GM23338 (cell line): ENCODE results near the gene NT5C1A. TPM values are rescaled to one million over a fixed set of nuclear protein-coding genes. Genes with fewer than 3 reads are reported as not detected.

ENCODE experiments used
- ATAC-seq: fragments of 200-7000 bp; cut with Tn5 transposase; 3 replicates; pipeline ENCODE4 v1.9.1; 2020
- DNase-seq: peaks from one replicate; pipeline ENCODE4 v3.0.0-alpha.2; 2015; ENCODE audit warnings: low spot score
- H2AFZ ChIP-seq: fragments of 200-600 bp; sonication (generic); 2 replicates; pipeline ENCODE4 v1.8.0; 2016; ENCODE audit warnings: antibody characterized with exemption, mild to moderate bottlenecking, moderate library complexity
- H3F3A ChIP-seq: fragments of 200-600 bp; sonication (generic); replicated peaks from 2 replicates; pipeline ENCODE4 v1.8.0; 2017; ENCODE audit warnings: antibody characterized with exemption, mixed run types, low read depth
- H3K27ac ChIP-seq: fragments of 200-600 bp; sonication (generic); 2 replicates; pipeline ENCODE4 v1.6.1; 2016; ENCODE audit warnings: low read depth
- H3K27me3 ChIP-seq: fragments of 200-600 bp; sonication (generic); 2 replicates; pipeline ENCODE4 v1.8.0; 2016; ENCODE audit warnings: mild to moderate bottlenecking, mixed run types, moderate library complexity; ENCODE audit not compliant: insufficient read depth
- H3K36me3 ChIP-seq: fragments of 200-600 bp; sonication (generic); 2 replicates; pipeline ENCODE4 v1.8.0; 2016; ENCODE audit warnings: mild to moderate bottlenecking; ENCODE audit not compliant: insufficient read depth
- H3K4me1 ChIP-seq: fragments of 200-600 bp; sonication (generic); 2 replicates; pipeline ENCODE4 v1.8.0; 2016; ENCODE audit warnings: mild to moderate bottlenecking, moderate library complexity; ENCODE audit not compliant: insufficient read depth
- H3K4me2 ChIP-seq: fragments of 200-600 bp; sonication (generic); 2 replicates; pipeline ENCODE4 v1.7.1; 2017; ENCODE audit warnings: mixed run types
- H3K4me3 ChIP-seq: fragments of 200-600 bp; sonication (generic); 2 replicates; pipeline ENCODE4 v1.6.1; 2016; ENCODE audit warnings: mixed run types
- H3K79me2 ChIP-seq: fragments of 200-600 bp; sonication (generic); replicated peaks from 2 replicates; pipeline ENCODE4 v1.8.0; 2017; ENCODE audit warnings: mild to moderate bottlenecking; ENCODE audit not compliant: insufficient read depth
- H3K9me2 ChIP-seq: fragments of 200-600 bp; sonication (generic); 2 replicates; pipeline ENCODE4 v1.8.0; 2017; ENCODE audit not compliant: insufficient read depth
- H4K20me1 ChIP-seq: fragments of 200-600 bp; sonication (generic); replicated peaks from 2 replicates; pipeline ENCODE4 v1.8.0; 2017; ENCODE audit warnings: mild to moderate bottlenecking; ENCODE audit not compliant: insufficient read depth
- H3K27ac Mint-ChIP-seq: 2 replicates; pipeline ENCODE4 v1.8.0; 2020; ENCODE audit warnings: inconsistent platforms, mild to moderate bottlenecking, moderate library complexity, mixed read lengths
- H3K27me3 Mint-ChIP-seq: 3 replicates; pipeline ENCODE4 v1.8.0; 2022; ENCODE audit warnings: low read depth, mild to moderate bottlenecking, moderate library complexity, mixed read lengths, inconsistent platforms; ENCODE audit not compliant: insufficient read depth, poor library complexity
- H3K36me3 Mint-ChIP-seq: 3 replicates; pipeline ENCODE4 v1.8.0; 2021; ENCODE audit warnings: low read depth, mild to moderate bottlenecking, inconsistent platforms, moderate library complexity, mixed read lengths
- H3K4me1 Mint-ChIP-seq: 3 replicates; pipeline ENCODE4 v1.8.0; 2020; ENCODE audit warnings: mild to moderate bottlenecking, inconsistent platforms, mixed read lengths
- H3K4me3 Mint-ChIP-seq: 3 replicates; pipeline ENCODE4 v1.8.0; 2021; ENCODE audit warnings: moderate library complexity, mild to moderate bottlenecking, inconsistent platforms, mixed read lengths
- H3K9me3 Mint-ChIP-seq: 3 replicates; pipeline ENCODE4 v1.8.0; 2020; ENCODE audit warnings: moderate library complexity, mild to moderate bottlenecking, inconsistent platforms, mixed read lengths
- CREB1 ChIP-seq: fragments of 250-450 bp; sonication (Bioruptor Pico); IDR thresholded peaks from 2 replicates; pipeline ENCODE4 v1.5.0; 2020; ENCODE audit warnings: low read depth, mild to moderate bottlenecking, moderate library complexity
- EZH2 ChIP-seq: fragments of 200-600 bp; sonication (generic); IDR thresholded peaks from one replicate; pipeline ENCODE4 v1.8.0; 2017; ENCODE audit warnings: antibody characterized with exemption, mild to moderate bottlenecking, low read depth; ENCODE audit not compliant: unreplicated experiment
- EZH2phosphoT487 ChIP-seq: fragments of 200-600 bp; sonication (generic); IDR thresholded peaks from one replicate; pipeline ENCODE4 v1.8.1; 2018; ENCODE audit warnings: antibody characterized with exemption; ENCODE audit not compliant: unreplicated experiment
- JUNB ChIP-seq: IDR thresholded peaks from one replicate; pipeline ENCODE4 v1.6.1; 2016; ENCODE audit warnings: antibody characterized with exemption; ENCODE audit not compliant: unreplicated experiment
- NANOG ChIP-seq: IDR thresholded peaks from 2 replicates; pipeline ENCODE4 v1.6.1; 2016; ENCODE audit warnings: antibody characterized with exemption, borderline replicate concordance
- POLR2AphosphoS5 ChIP-seq: IDR thresholded peaks from 2 replicates; pipeline ENCODE4 v1.6.1; 2016; ENCODE audit warnings: antibody characterized with exemption, low read depth
- ZNF331 ChIP-seq: fragments of 250-450 bp; sonication (Bioruptor Pico); IDR thresholded peaks from 2 replicates; pipeline ENCODE4 v1.5.0; 2020; ENCODE audit warnings: low read depth, mild to moderate bottlenecking, moderate library complexity
- polyA plus RNA-seq: library from polyadenylated mRNA; unstranded; fragments of >200 nt; fragmentation: Nextera tagmentation; extraction: Ambion mirVana; gene quantifications from 2 replicates; pipeline ENCODE4 v1.2.1, GENCODE V29; 2016
- total RNA-seq: library from RNA; depleted of rRNA; stranded (reverse); fragments of >200 nt; shearing (Covaris generic); gene quantifications from 2 replicates; pipeline ENCODE4 v1.2.3, GENCODE V29; 2014
- TF ChIP-seq, protein P1 (sequence below): fragments of 250-450 bp; sonication (Bioruptor Pico); IDR thresholded peaks from 2 replicates; pipeline ENCODE4 v1.5.0; 2020; ENCODE audit warnings: mild to moderate bottlenecking, moderate library complexity
- TF ChIP-seq, protein P2 (sequence below): IDR thresholded peaks from one replicate; pipeline ENCODE4 v1.6.1; 2018; ENCODE audit warnings: antibody characterized with exemption; ENCODE audit not compliant: unreplicated experiment
- TF ChIP-seq, protein P3 (sequence below), 2 experiments: fragments of 200-600 bp in 1 of 2; sonication (generic) in 1 of 2; conservative IDR thresholded peaks; 2 replicates each; pipeline versions ENCODE4 v1.5.1 to v1.6.1; 2016 to 2017; ENCODE audit warnings: antibody characterized with exemption in 2 of 2, low read depth in 2 of 2, mild to moderate bottlenecking in 2 of 2, moderate library complexity in 1 of 2

NT5C1A gene
- total and polyA plus RNA-seq, 2 experiments from 2014 or later, result not detected

DNA sequence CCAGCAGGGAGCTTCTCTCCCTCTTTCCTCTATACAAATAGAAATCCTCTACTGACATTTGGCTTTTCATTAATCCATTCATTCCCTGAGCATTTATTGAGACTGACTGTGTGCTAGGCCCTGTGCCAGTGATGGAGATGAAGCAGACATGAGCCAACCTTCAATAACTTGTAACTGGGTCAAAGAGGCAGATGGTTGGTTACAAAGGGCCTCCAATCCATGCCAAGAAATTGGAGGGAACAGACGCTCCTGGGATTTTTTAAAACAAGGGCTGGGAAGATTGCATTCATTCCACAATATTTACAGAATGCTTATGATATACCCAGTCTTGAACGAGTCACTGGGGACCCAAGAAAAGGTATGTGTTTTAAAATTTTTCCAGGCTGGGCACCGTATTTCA lies 13.2 kb upstream of the NT5C1A start:
- no peak overlapping the region for H3K4me2 ChIP-seq
- no peak for ATAC-seq
- peaks cover 100% of the 10 kb centered on the region for H3K27me3 ChIP-seq
- H3K79me2 ChIP-seq, result no peaks in the 10 kb centered on the region
- TF ChIP-seq EZH2 (peak; percentile 46), EZH2phosphoT487 (no peak)
- H3K27ac ChIP-seq, result no peak overlapping the region
- H3K4me3 ChIP-seq, result no peak overlapping the region
- Mint-ChIP-seq H3K27me3 (peaks cover 99% of the 10 kb centered on the region), H3K9me3 (no peaks in the 10 kb centered on the region; the same call in 2 of the 3 replicates), H3K36me3 (no peaks in the 10 kb centered on the region), H3K4me1 (no peaks in the 10 kb centered on the region), H3K4me3 (no peak overlapping the region; the same call in 2 of the 3 replicates), H3K27ac (no peak overlapping the region)
- DNase-seq, result no peak
- peaks cover 8% of the 10 kb centered on the region; the same call in 1 of the 2 replicates for H4K20me1 ChIP-seq
- H3K4me1 ChIP-seq, result no peaks in the 10 kb centered on the region
- H3F3A ChIP-seq, result no peaks in the 10 kb centered on the region
- no peaks in the 10 kb centered on the region for H3K9me2 ChIP-seq
- H3K36me3 ChIP-seq, result no peaks in the 10 kb centered on the region
- H2AFZ ChIP-seq, result no peak overlapping the region

DNA sequence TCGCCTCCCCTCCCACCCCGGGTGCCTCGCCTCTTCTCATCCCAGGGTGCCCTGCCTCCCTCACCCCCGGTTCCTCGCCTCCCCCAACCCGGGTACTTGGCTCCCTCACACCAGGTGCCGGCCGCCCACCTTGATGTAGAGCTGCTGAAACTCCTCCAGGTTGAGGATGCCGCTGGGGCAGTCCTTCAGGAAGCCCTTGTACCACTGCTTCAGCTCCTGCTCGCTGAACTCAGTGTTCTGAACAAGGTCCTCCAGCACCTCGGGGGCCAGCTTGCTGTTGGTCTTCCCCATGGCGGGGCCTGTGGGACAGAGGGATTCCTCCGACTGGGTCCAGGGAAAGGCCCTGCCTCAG lies 12.4 kb upstream of the NT5C1A start:
- ATAC-seq, result peak; percentile 21
- H3F3A ChIP-seq, result no peaks in the 10 kb centered on the region
- Mint-ChIP-seq H3K27me3 (peaks cover 99% of the 10 kb centered on the region), H3K27ac (no peak overlapping the region), H3K4me1 (no peaks in the 10 kb centered on the region), H3K36me3 (no peaks in the 10 kb centered on the region), H3K9me3 (no peaks in the 10 kb centered on the region; the same call in 2 of the 3 replicates), H3K4me3 (no peak overlapping the region)
- H3K27me3 ChIP-seq, result peaks cover 100% of the 10 kb centered on the region
- H3K27ac ChIP-seq, result no peak overlapping the region
- no peak overlapping the region for H3K4me3 ChIP-seq
- no peaks in the 10 kb centered on the region for H3K4me1 ChIP-seq
- H4K20me1 ChIP-seq, result peaks cover 4% of the 10 kb centered on the region; the same call in 1 of the 2 replicates
- H3K36me3 ChIP-seq, result no peaks in the 10 kb centered on the region
- TF ChIP-seq, protein P1, sequence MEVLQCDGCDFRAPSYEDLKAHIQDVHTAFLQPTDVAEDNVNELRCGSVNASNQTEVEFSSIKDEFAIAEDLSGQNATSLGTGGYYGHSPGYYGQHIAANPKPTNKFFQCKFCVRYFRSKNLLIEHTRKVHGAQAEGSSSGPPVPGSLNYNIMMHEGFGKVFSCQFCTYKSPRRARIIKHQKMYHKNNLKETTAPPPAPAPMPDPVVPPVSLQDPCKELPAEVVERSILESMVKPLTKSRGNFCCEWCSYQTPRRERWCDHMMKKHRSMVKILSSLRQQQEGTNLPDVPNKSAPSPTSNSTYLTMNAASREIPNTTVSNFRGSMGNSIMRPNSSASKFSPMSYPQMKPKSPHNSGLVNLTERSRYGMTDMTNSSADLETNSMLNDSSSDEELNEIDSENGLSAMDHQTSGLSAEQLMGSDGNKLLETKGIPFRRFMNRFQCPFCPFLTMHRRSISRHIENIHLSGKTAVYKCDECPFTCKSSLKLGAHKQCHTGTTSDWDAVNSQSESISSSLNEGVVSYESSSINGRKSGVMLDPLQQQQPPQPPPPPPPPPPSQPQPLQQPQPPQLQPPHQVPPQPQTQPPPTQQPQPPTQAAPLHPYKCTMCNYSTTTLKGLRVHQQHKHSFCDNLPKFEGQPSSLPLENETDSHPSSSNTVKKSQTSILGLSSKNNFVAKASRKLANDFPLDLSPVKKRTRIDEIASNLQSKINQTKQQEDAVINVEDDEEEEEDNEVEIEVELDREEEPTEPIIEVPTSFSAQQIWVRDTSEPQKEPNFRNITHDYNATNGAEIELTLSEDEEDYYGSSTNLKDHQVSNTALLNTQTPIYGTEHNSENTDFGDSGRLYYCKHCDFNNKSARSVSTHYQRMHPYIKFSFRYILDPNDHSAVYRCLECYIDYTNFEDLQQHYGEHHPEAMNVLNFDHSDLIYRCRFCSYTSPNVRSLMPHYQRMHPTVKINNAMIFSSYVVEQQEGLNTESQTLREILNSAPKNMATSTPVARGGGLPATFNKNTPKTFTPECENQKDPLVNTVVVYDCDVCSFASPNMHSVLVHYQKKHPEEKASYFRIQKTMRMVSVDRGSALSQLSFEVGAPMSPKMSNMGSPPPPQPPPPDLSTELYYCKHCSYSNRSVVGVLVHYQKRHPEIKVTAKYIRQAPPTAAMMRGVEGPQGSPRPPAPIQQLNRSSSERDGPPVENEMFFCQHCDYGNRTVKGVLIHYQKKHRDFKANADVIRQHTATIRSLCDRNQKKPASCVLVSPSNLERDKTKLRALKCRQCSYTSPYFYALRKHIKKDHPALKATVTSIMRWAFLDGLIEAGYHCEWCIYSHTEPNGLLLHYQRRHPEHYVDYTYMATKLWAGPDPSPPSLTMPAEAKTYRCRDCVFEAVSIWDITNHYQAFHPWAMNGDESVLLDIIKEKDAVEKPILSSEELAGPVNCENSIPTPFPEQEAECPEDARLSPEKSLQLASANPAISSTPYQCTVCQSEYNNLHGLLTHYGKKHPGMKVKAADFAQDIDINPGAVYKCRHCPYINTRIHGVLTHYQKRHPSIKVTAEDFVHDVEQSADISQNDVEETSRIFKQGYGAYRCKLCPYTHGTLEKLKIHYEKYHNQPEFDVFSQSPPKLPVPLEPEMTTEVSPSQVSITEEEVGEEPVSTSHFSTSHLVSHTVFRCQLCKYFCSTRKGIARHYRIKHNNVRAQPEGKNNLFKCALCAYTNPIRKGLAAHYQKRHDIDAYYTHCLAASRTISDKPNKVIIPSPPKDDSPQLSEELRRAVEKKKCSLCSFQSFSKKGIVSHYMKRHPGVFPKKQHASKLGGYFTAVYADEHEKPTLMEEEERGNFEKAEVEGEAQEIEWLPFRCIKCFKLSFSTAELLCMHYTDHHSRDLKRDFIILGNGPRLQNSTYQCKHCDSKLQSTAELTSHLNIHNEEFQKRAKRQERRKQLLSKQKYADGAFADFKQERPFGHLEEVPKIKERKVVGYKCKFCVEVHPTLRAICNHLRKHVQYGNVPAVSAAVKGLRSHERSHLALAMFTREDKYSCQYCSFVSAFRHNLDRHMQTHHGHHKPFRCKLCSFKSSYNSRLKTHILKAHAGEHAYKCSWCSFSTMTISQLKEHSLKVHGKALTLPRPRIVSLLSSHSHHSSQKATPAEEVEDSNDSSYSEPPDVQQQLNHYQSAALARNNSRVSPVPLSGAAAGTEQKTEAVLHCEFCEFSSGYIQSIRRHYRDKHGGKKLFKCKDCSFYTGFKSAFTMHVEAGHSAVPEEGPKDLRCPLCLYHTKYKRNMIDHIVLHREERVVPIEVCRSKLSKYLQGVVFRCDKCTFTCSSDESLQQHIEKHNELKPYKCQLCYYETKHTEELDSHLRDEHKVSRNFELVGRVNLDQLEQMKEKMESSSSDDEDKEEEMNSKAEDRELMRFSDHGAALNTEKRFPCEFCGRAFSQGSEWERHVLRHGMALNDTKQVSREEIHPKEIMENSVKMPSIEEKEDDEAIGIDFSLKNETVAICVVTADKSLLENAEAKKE (CRISPR knock-in tag), result no peak
- TF ChIP-seq CREB1 (no peak), POLR2AphosphoS5 (no peak), ZNF331 (no peak), NANOG (no peak), EZH2phosphoT487 (no peak), JUNB (no peak)
- TF ChIP-seq, protein P2, sequence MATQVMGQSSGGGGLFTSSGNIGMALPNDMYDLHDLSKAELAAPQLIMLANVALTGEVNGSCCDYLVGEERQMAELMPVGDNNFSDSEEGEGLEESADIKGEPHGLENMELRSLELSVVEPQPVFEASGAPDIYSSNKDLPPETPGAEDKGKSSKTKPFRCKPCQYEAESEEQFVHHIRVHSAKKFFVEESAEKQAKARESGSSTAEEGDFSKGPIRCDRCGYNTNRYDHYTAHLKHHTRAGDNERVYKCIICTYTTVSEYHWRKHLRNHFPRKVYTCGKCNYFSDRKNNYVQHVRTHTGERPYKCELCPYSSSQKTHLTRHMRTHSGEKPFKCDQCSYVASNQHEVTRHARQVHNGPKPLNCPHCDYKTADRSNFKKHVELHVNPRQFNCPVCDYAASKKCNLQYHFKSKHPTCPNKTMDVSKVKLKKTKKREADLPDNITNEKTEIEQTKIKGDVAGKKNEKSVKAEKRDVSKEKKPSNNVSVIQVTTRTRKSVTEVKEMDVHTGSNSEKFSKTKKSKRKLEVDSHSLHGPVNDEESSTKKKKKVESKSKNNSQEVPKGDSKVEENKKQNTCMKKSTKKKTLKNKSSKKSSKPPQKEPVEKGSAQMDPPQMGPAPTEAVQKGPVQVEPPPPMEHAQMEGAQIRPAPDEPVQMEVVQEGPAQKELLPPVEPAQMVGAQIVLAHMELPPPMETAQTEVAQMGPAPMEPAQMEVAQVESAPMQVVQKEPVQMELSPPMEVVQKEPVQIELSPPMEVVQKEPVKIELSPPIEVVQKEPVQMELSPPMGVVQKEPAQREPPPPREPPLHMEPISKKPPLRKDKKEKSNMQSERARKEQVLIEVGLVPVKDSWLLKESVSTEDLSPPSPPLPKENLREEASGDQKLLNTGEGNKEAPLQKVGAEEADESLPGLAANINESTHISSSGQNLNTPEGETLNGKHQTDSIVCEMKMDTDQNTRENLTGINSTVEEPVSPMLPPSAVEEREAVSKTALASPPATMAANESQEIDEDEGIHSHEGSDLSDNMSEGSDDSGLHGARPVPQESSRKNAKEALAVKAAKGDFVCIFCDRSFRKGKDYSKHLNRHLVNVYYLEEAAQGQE, result no peak
- TF ChIP-seq, protein P3, sequence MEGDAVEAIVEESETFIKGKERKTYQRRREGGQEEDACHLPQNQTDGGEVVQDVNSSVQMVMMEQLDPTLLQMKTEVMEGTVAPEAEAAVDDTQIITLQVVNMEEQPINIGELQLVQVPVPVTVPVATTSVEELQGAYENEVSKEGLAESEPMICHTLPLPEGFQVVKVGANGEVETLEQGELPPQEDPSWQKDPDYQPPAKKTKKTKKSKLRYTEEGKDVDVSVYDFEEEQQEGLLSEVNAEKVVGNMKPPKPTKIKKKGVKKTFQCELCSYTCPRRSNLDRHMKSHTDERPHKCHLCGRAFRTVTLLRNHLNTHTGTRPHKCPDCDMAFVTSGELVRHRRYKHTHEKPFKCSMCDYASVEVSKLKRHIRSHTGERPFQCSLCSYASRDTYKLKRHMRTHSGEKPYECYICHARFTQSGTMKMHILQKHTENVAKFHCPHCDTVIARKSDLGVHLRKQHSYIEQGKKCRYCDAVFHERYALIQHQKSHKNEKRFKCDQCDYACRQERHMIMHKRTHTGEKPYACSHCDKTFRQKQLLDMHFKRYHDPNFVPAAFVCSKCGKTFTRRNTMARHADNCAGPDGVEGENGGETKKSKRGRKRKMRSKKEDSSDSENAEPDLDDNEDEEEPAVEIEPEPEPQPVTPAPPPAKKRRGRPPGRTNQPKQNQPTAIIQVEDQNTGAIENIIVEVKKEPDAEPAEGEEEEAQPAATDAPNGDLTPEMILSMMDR (conservative IDR thresholded peaks at IDR 0.05; ENCODE audit: low read depth in 2 of 2), result no peak
- H3K79me2 ChIP-seq, result no peaks in the 10 kb centered on the region
- no peak for DNase-seq
- no peaks in the 10 kb centered on the region for H3K9me2 ChIP-seq
- H2AFZ ChIP-seq, result no peak overlapping the region
- H3K4me2 ChIP-seq, result no peak overlapping the region; the same call in 1 of the 2 replicates
